Liver (tissue), 9 donors: ENCODE results near the gene MXD4. TPM values are rescaled to one million over a fixed set of nuclear protein-coding genes. Genes with fewer than 3 reads are reported as not detected.
A peak's percentile ranks its signal among the peaks of the same experiment; 100 is the strongest.

ENCODE experiments used
- DNase-seq: peaks from one replicate; pipeline ENCODE4 v3.0.0-alpha.2; 2017; ENCODE audit warnings: low spot score
- H3K27ac ChIP-seq, 2 donors: one replicate each; pipeline ENCODE4 v1.7.0; 2013; ENCODE audit warnings: inconsistent platforms in 2 of 2, low read length in 2 of 2, control low read depth in 1 of 2, low read depth in 1 of 2, mild to moderate bottlenecking in 1 of 2
- H3K27me3 ChIP-seq, 4 donors: one replicate each; pipeline versions ENCODE4 v1.6.1 to v1.7.0; 2013; ENCODE audit warnings: low read length in 3 of 4, inconsistent platforms in 1 of 4, mild to moderate bottlenecking in 1 of 4, moderate library complexity in 1 of 4; ENCODE audit not compliant: control insufficient read depth in 4 of 4, insufficient read depth in 4 of 4
- H3K36me3 ChIP-seq, 4 donors: one replicate each; pipeline versions ENCODE4 v1.6.1 to v1.7.0; 2013; ENCODE audit warnings: low read length in 3 of 4, mild to moderate bottlenecking in 3 of 4, low read depth in 1 of 4, moderate library complexity in 1 of 4; ENCODE audit not compliant: control insufficient read depth in 4 of 4, insufficient read depth in 3 of 4
- H3K4me1 ChIP-seq, 4 donors: one replicate each; pipeline versions ENCODE4 v1.6.1 to v1.7.0; 2013; ENCODE audit warnings: low read length in 3 of 4, mild to moderate bottlenecking in 3 of 4, moderate library complexity in 1 of 4; ENCODE audit not compliant: control insufficient read depth in 4 of 4, insufficient read depth in 4 of 4
- H3K4me3 ChIP-seq, 3 donors: one replicate each; pipeline versions ENCODE4 v1.6.1 to v1.7.0; 2013; ENCODE audit warnings: low read length in 3 of 3, control low read depth in 1 of 3, low read depth in 1 of 3, mild to moderate bottlenecking in 1 of 3
- H3K9ac ChIP-seq, 2 donors: one replicate each; pipeline ENCODE4 v1.7.0; 2013; ENCODE audit warnings: low read length in 2 of 2, mild to moderate bottlenecking in 2 of 2, moderate library complexity in 2 of 2, control low read depth in 1 of 2, low read depth in 1 of 2
- H3K9me3 ChIP-seq, 4 donors: one replicate each; pipeline versions ENCODE4 v1.6.1 to v1.7.0; 2013; ENCODE audit warnings: low read length in 3 of 4; ENCODE audit not compliant: control insufficient read depth in 4 of 4
- EGR1 ChIP-seq, 2 donors: IDR thresholded peaks; 2 replicates each; pipeline ENCODE4 v1.6.1; 2016 to 2018; ENCODE audit warnings: antibody characterized with exemption in 2 of 2, low read depth in 2 of 2
- FOXA1 ChIP-seq: IDR thresholded peaks from 2 replicates; pipeline ENCODE4 v1.6.1; 2016; ENCODE audit warnings: antibody characterized with exemption
- FOXA2 ChIP-seq: IDR thresholded peaks from 2 replicates; pipeline ENCODE4 v1.6.1; 2016; ENCODE audit warnings: antibody characterized with exemption
- GABPA ChIP-seq, 2 donors: IDR thresholded peaks in 1 of 2; conservative IDR thresholded peaks in 1 of 2; 2 replicates each; pipeline ENCODE4 v1.6.1; 2016; ENCODE audit warnings: antibody characterized with exemption in 2 of 2, mild to moderate bottlenecking in 1 of 2, moderate library complexity in 1 of 2
- HNF4A ChIP-seq, 2 donors: conservative IDR thresholded peaks; 2 replicates each; pipeline ENCODE4 v1.6.1; 2016; ENCODE audit warnings: antibody characterized with exemption in 2 of 2, mild to moderate bottlenecking in 2 of 2
- HNF4G ChIP-seq: IDR thresholded peaks from 2 replicates; pipeline ENCODE4 v1.6.1; 2016; ENCODE audit warnings: antibody characterized with exemption
- JUND ChIP-seq, 2 donors: IDR thresholded peaks; 2 replicates each; pipeline ENCODE4 v1.6.1; 2016; ENCODE audit warnings: antibody characterized with exemption in 2 of 2
- NR2F2 ChIP-seq: IDR thresholded peaks from 2 replicates; pipeline ENCODE4 v1.6.1; 2016; ENCODE audit warnings: antibody characterized with exemption
- RAD21 ChIP-seq, 2 donors: IDR thresholded peaks; 2 replicates each; pipeline ENCODE4 v1.6.1; 2016; ENCODE audit warnings: antibody characterized with exemption in 2 of 2, mild to moderate bottlenecking in 2 of 2
- RXRA ChIP-seq, 2 donors: IDR thresholded peaks; 2 replicates each; pipeline ENCODE4 v1.6.1; 2017 to 2018; ENCODE audit warnings: antibody characterized with exemption in 2 of 2, mild to moderate bottlenecking in 1 of 2
- SP1 ChIP-seq: IDR thresholded peaks from 2 replicates; pipeline ENCODE4 v1.6.1; 2018; ENCODE audit warnings: antibody characterized with exemption, mild to moderate bottlenecking
- TAF1 ChIP-seq: conservative IDR thresholded peaks from 2 replicates; pipeline ENCODE4 v1.6.1; 2016; ENCODE audit warnings: antibody characterized with exemption, mild to moderate bottlenecking
- YY1 ChIP-seq: IDR thresholded peaks from 2 replicates; pipeline ENCODE4 v1.6.1; 2016; ENCODE audit warnings: antibody characterized with exemption, mild to moderate bottlenecking
- WGBS: extraction: QIAGEN DNeasy Blood & Tissue Kit; methylation state at CpG from one replicate; pipeline ENCODE4 v1.1.7; 2013; 5-methylcytosine and 5-hydroxymethylcytosine counted together
- polyA plus RNA-seq, 2 donors: library from polyadenylated mRNA; stranded (reverse) in 1 of 2; unstranded in 1 of 2; fragments of 200-250 nt in 1 of 2; fragments of >200 nt in 1 of 2; fragmentation: Nextera tagmentation in 1 of 2; extraction: Ambion mirVana in 1 of 2; gene quantifications; one replicate each; pipeline versions ENCODE4 v1.2.1 to v1.2.3, GENCODE V29; 2013 to 2015
- total RNA-seq, 2 donors: library from RNA; depleted of rRNA; stranded (reverse); fragments of >200 nt; gene quantifications; one replicate each; pipeline ENCODE4 v1.2.3, GENCODE V29; 2014
- TF ChIP-seq, protein P1 (sequence below): IDR thresholded peaks from 2 replicates; pipeline ENCODE4 v1.6.1; 2016; ENCODE audit warnings: antibody characterized with exemption
- TF ChIP-seq, protein P2 (sequence below): fragments of 150-350 bp; IDR thresholded peaks from 2 replicates; pipeline ENCODE4 v1.5.1; 2017; ENCODE audit warnings: improper control_type of control experiment, low read depth, low read length; ENCODE audit not compliant: missing input control
- TF ChIP-seq, protein P3 (sequence below): IDR thresholded peaks from 2 replicates; pipeline ENCODE4 v1.6.1; 2016; ENCODE audit warnings: antibody characterized with exemption
- TF ChIP-seq, protein P4 (sequence below): IDR thresholded peaks from 2 replicates; pipeline ENCODE4 v1.6.1; 2016; ENCODE audit warnings: antibody characterized with exemption, mild to moderate bottlenecking
- donor health status: healthy.
- donor health status: healthy.
- donor health status: healthy.
- donor health status: healthy.
- donor health status: healthy.

Gene MXD4
- total and polyA plus RNA-seq, 4 donors = 6.5 to 19.6 (median 15.9) TPM

DNA sequence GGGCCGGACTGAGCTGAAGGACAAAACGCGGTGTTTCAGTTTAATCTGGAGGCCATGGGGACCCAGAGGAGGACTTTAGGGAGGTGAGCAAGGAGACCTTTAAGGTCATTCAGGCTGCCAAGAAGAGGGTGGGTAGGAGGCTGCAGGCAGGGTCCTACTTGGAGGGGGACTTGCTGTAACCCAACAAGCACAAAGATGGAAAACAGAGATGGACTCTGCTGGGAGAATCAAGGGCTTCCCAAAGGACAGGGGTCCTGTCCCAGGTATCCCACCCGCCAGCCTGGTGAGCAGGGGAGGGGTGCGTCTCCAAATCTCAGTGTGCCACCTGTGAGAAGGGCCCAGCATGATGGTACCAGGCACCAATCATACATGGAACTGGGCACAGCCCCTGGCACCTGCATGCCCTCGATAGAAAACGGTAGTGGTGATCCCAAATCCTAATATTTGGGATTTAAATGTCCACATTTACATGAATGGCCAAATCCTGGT, 16.1 kb downstream of the MXD4 start:
- no peaks in the 10 kb centered on the region for H3K9me3 ChIP-seq
- 89% methylated on average over 7 of the region's 7 CpGs for WGBS
- H3K27ac ChIP-seq = peak overlapping the region in 1 of 2 donors; percentile 46
- TF ChIP-seq RXRA (IDR thresholded peaks at IDR 0.05) (no peak), JUND (IDR thresholded peaks at IDR 0.05) (no peak), SP1 (no peak), NR2F2 (no peak), HNF4G (no peak), FOXA2 (no peak), EGR1 (IDR thresholded peaks at IDR 0.05; ENCODE audit: low read depth in 2 of 2) (no peak), TAF1 (no peak)
- TF ChIP-seq, protein P1, sequence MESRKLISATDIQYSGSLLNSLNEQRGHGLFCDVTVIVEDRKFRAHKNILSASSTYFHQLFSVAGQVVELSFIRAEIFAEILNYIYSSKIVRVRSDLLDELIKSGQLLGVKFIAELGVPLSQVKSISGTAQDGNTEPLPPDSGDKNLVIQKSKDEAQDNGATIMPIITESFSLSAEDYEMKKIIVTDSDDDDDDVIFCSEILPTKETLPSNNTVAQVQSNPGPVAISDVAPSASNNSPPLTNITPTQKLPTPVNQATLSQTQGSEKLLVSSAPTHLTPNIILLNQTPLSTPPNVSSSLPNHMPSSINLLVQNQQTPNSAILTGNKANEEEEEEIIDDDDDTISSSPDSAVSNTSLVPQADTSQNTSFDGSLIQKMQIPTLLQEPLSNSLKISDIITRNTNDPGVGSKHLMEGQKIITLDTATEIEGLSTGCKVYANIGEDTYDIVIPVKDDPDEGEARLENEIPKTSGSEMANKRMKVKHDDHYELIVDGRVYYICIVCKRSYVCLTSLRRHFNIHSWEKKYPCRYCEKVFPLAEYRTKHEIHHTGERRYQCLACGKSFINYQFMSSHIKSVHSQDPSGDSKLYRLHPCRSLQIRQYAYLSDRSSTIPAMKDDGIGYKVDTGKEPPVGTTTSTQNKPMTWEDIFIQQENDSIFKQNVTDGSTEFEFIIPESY = no peak
- TF ChIP-seq, protein P2, sequence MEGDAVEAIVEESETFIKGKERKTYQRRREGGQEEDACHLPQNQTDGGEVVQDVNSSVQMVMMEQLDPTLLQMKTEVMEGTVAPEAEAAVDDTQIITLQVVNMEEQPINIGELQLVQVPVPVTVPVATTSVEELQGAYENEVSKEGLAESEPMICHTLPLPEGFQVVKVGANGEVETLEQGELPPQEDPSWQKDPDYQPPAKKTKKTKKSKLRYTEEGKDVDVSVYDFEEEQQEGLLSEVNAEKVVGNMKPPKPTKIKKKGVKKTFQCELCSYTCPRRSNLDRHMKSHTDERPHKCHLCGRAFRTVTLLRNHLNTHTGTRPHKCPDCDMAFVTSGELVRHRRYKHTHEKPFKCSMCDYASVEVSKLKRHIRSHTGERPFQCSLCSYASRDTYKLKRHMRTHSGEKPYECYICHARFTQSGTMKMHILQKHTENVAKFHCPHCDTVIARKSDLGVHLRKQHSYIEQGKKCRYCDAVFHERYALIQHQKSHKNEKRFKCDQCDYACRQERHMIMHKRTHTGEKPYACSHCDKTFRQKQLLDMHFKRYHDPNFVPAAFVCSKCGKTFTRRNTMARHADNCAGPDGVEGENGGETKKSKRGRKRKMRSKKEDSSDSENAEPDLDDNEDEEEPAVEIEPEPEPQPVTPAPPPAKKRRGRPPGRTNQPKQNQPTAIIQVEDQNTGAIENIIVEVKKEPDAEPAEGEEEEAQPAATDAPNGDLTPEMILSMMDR = no peak
- TF ChIP-seq, protein P3, sequence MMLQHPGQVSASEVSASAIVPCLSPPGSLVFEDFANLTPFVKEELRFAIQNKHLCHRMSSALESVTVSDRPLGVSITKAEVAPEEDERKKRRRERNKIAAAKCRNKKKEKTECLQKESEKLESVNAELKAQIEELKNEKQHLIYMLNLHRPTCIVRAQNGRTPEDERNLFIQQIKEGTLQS = no peak
- peaks cover 4 to 22% (median 12%) of the 10 kb centered on the region in 4 donors for H3K36me3 ChIP-seq
- no peak for DNase-seq
- peaks cover 3 to 8% (median 7%) of the 10 kb centered on the region in 4 donors for H3K4me1 ChIP-seq
- no peak overlapping the region for H3K9ac ChIP-seq
- no peaks in the 10 kb centered on the region for H3K27me3 ChIP-seq
- H3K4me3 ChIP-seq = no peak overlapping the region

DNA sequence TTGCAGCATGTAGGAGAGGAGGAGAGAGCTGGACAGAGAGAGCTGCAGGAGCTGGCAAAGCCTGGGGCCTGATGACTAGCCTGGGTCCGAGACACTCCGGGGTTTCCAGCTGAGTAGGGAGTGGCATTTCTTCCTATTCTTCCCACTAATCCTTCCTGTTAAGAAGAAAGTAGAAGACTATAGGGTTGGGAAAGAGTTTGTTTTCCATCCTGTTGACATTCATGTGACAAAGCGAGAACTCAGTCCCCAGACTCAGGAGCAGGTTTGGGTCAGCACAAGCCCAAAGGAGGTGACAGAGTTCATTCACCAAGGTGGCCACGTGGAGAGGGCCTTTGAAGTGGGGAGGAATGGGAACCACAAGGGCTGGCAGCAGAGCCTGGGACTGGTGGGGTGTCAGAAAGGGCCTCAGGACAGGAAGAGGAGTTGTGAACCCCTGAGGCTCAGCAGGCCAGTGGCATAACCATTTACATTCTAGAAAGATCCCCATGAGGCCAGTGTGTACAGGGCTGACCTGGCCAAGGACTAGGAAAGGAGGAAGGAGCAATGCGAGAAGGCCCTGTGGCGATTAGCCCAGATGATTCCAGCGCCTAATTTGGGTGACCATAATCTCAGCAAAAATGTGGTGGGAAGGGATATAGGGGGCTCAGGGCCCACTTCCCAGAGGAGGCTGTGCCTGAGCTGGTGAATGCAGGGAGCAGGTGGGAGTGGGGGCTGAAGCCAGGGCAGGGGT, 16.7 kb downstream of the MXD4 start:
- WGBS = 73% methylated on average over 7 of the region's 7 CpGs
- no peak for DNase-seq
- Histone ChIP-seq H3K4me3 (no peak overlapping the region), H3K9ac (no peak overlapping the region), H3K4me1 (peaks cover 7 to 14% (median 13%) of the 10 kb centered on the region in 4 donors), H3K27ac (peak overlapping the region in 1 of 2 donors; percentile 46), H3K9me3 (no peaks in the 10 kb centered on the region), H3K36me3 (peaks cover 2 to 17% (median 8%) of the 10 kb centered on the region in 4 donors), H3K27me3 (no peaks in the 10 kb centered on the region)
- TF ChIP-seq, protein P3 = no peak
- TF ChIP-seq JUND (IDR thresholded peaks at IDR 0.05) (no peak), RAD21 (IDR thresholded peaks at IDR 0.05) (no peak), EGR1 (IDR thresholded peaks at IDR 0.05; ENCODE audit: low read depth in 2 of 2) (no peak), FOXA1 (no peak), HNF4A (conservative IDR thresholded peaks at IDR 0.05) (no peak), TAF1 (no peak), NR2F2 (no peak), RXRA (IDR thresholded peaks at IDR 0.05) (no peak), SP1 (no peak), HNF4G (no peak), FOXA2 (no peak), YY1 (no peak), GABPA (IDR thresholded peaks at IDR 0.05 in 1 of 2, conservative IDR thresholded peaks at IDR 0.05 in 1 of 2) (no peak)
- TF ChIP-seq, protein P1 = no peak
- TF ChIP-seq, protein P4, sequence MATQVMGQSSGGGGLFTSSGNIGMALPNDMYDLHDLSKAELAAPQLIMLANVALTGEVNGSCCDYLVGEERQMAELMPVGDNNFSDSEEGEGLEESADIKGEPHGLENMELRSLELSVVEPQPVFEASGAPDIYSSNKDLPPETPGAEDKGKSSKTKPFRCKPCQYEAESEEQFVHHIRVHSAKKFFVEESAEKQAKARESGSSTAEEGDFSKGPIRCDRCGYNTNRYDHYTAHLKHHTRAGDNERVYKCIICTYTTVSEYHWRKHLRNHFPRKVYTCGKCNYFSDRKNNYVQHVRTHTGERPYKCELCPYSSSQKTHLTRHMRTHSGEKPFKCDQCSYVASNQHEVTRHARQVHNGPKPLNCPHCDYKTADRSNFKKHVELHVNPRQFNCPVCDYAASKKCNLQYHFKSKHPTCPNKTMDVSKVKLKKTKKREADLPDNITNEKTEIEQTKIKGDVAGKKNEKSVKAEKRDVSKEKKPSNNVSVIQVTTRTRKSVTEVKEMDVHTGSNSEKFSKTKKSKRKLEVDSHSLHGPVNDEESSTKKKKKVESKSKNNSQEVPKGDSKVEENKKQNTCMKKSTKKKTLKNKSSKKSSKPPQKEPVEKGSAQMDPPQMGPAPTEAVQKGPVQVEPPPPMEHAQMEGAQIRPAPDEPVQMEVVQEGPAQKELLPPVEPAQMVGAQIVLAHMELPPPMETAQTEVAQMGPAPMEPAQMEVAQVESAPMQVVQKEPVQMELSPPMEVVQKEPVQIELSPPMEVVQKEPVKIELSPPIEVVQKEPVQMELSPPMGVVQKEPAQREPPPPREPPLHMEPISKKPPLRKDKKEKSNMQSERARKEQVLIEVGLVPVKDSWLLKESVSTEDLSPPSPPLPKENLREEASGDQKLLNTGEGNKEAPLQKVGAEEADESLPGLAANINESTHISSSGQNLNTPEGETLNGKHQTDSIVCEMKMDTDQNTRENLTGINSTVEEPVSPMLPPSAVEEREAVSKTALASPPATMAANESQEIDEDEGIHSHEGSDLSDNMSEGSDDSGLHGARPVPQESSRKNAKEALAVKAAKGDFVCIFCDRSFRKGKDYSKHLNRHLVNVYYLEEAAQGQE = no peak
- TF ChIP-seq, protein P2 = no peak
